ENCODE data around the gene WDR36.

The WDR36 gene

DNA sequence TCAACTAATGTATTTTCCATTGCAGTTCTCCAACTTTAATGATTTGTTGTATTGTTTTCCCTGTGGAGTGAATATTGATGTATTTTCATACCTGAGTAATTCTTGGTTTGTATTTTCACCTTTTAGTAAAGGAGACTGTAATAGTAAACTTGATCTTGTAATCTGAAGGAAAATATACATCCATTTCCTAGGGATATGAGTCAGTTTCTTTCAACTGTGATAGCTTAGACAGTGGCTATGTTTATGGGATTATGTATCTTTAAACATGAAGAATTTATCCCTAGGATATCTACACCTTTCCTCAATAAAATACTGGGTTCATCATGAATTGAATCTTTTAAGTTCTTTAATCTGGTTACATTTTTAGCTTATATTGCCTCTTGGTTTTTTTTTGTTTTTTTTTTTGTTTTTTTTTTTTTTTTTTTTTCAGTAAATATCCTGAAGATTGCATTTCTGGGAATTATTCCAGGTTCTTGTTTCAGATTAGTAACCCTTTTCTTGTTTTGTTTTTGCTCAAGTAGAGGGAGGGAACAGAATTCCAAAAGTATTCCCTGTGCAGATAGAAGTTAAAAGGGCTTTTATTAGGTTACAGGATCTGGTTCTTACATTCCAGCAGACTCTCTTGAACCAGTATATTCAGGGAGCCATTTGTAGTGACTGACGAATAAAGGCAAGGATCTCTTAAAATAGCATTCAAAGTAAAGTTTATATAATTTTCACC is 7.1 kb downstream of the WDR36 start:
- FAIRE-seq = no peak
- no peak for DNase-seq (ENCODE audit: low spot score)

DNA sequence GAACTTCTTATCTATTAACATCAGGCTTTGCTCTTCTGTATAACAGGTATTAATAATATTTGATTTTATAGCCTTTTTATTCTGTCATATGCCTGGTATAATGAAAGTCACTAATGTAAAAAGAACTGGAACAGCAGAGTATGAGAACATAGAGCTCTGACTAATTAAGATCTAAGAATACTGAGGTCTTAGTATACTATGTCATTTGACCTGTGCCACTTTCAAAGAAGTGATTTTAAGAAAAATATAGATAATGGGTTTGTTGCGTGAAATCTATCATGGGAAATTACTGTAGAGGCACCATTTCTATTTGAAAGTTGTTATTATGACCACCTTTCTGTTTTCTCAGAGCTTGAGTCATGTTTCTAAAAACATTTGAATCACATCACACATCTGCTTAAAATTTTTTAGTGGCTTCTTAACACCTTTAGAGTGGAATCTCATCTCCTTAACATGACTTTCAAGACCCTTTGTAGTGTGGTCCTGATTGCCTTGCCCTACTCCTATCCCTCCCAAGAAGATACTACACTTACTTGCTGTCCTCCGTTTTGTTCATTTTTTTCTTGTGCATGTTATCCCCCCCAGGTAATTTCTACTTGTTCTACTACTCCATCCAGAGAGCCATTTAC is 14.3 kb downstream of the WDR36 start:
- DNase-seq (ENCODE audit: low spot score) = no peak

DNA sequence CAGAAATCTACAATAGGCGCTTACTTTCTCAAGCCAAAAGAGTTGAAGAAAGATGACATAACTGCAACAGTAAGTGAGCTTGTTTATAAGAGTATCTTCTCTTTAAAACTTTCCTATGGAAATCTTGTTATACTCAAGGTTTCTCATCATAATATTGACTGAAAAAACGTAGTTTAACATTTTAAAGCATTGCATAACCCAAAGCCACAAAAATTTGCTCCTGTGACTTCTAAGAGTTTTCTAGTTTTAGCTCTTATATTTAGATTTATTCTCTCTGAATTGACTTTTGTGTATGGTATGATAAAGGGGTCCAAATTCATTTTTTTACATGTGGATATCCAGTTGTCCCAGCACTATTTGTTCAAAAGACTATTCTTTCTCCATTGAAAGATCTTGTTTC is 15.2 kb downstream of the WDR36 start:
- FAIRE-seq = no peak
- no peak for DNase-seq (ENCODE audit: low spot score)

More for the DNA sequence above, 14.3 kb downstream of the WDR36 start:
- FAIRE-seq = no peak

DNA sequence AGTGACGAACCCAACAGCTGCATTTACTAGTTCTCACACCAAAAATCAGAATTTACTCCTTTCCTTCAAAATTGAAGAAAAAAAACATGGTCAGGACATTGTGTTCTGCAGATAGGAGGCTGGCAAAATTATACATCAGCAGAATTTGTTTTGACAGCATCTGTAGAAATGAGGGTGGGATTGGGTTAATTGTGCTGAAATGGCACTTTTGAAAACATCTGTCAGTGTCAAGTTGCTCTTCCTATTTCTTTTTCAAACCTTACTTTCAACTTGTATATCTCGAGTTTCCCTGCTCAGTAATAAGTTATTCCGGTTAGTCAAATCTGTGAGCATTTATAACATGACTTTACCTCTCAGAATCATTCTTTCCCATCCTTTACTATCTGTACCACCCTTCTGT is 19.8 kb downstream of the WDR36 start:
- DNase-seq (ENCODE audit: low spot score) = no peak
- no peak for FAIRE-seq

DNA sequence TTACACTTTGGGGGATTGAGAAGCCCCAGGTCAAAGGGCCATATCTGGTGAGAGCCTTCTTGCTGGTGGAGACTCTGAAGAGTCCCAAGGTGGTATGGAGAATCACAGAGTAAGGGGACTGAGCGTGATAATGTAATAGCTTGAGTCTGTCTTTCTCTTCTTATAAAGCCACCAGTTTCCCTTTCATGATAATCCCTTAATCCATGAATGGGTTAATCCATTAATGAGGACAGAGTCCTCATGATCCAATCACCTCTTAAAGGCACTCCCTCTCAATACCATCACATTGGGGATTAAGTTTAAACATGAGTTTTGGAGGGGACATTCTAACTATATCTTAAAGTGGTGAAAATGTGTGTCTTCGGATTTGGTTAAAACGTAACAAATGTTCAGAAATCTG is 21.5 kb downstream of the WDR36 start:
- DNase-seq (ENCODE audit: low spot score) (no peak), FAIRE-seq (no peak)

DNA sequence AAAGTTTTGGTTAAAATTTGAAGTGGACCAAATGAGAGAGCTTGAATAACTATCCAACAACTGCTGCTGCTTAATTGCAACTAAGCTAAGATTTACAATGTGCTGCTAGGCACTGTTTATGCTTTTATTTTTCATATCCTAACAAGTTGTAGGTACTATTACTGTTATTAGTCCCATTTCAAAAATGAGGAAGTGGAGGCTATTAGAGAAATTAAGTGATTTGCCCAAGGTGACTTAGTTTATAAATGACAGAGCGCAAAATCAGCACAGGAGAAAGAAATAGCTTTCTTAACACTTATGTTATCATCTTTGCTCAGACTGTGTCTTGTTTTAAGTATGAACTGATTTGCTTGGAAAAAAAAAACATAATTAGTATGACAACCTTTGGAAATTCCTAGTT is 23.1 kb downstream of the WDR36 start:
- DNase-seq (ENCODE audit: low spot score) (no peak), FAIRE-seq (no peak)

DNA sequence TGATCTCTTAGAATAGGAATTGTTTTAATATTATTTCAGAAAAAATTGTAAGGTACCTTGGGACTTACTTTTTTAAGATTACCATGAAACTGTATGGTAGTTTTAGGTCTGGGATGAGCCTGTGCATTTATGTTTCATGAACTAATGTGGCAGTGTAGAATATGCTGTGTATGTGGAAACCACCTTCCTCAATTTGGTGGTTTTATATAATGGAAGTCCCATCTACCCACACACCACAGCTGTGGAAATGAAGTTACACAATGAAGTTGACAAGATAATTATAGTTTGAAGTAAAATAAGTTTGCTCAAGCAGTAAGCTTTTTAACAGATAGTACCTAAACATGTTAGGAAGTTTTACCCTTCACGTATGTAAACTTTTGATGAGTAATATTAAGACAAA is 24.4 kb downstream of the WDR36 start:
- no peak for FAIRE-seq
- DNase-seq (ENCODE audit: low spot score) = no peak

DNA sequence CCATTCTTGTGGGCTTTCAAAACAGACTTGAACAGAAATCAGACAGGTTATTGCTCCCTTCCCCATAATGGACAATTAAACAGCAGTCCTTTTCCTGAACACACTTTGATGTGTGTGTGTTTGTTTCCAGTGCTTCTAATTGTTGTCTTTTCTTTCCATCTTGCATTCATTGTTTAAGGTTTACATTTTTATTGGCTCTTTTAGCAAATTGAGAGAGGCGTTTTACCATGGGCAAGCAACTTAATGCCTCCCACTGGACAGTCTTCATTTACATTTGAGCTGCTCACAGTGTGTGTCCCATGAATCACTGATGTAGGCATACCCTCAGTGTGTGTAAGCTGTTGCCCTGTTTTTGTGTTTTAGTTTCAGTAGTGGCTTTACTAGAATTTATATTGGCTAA is 25.0 kb downstream of the WDR36 start:
- FAIRE-seq (no peak), DNase-seq (ENCODE audit: low spot score) (no peak)

DNA sequence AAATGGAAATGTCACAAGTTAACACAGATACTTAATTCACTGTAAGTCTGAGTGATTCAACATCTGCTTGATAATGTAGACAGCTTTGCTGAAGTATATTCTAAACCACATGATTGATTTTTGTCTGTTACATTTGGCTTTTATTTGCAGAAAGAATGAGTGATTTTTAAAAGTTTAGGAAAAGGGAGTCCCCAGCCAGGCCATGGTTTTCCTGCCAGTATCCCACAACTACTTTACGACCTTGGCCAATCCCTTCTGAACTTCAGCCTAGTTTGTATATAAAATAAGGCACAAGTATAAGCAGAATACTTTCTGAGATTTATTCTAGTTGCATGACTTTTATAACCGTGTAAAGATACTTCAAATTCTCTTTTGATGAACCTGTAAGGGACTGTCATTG is 27.1 kb downstream of the WDR36 start:
- DNase-seq (ENCODE audit: low spot score) (no peak), FAIRE-seq (no peak)

DNA sequence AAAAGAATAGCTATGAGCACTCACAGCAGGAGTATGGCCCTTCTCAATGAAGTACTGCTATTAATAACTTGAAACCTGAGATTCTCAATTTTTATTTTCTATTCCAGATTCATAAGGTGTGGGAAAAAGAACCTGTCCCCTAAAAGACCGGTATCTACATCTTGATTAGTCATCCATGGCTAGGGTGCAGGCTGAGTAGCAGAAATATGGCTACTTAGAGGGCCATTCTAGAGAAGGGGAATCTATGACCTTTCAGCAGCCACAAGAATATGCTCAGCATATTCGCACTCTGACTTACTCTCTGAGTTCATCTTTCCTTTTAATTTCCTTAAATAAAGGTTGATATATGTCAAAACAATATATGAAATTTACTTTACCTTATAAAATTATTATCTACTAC is 27.7 kb downstream of the WDR36 start:
- FAIRE-seq = no peak
- DNase-seq (ENCODE audit: low spot score) = no peak

DNA sequence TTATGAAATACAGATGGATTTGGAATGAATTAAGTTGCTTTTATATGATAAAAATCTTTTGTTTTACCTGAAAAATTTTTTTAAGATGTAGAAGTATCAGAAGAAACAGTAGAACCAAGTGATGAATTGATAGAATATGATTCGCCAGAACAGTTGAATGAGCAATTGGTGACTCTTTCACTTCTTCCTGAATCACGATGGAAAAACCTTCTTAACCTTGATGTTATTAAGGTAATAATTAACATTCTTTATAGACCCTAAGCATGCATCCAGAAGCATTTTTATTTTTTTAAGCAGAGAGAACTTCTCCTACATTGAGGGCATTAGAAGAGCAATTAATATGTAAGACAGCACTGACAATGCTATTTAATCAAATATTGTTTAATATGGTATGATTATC is 28.8 kb downstream of the WDR36 start:
- DNase-seq (ENCODE audit: low spot score) = no peak
- FAIRE-seq = no peak

DNA sequence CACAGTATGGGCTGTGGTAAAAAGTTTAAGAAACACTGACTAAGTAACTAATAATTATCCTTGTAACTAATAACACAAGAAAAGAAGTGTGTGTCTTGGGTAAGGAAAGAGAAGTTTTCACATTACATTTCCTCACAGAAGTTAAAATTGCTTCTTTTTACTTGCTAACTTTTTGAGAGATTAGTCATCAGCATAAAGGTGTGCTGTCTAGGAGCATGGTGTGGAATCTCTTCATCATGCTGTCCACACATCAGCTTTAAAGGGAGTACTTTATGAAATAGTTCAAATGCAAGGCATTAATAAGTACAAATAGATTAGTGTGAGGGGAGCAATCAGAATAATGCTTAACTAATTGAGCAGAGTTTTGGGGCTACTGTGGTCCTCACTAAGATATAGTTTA is 29.8 kb downstream of the WDR36 start:
- FAIRE-seq (no peak), DNase-seq (ENCODE audit: low spot score) (no peak)

DNA sequence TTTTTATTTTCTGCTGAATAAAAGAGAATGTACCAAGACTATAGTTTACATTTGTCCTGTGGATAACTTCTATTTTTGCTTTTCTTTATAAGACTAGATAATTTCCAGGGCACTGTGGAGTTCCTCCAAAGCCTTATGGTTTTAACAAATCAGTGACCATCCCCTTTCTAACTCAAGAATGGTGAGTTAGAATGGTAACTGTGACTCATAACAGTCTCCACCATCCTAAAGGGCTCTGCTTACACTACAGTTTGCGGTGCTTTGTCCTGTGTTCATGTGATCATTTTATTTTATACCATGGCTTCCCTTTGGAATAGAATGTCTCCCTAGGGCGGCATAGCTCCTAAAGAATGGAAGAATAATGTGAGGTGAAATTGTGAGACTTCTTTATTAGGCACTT is 30.2 kb downstream of the WDR36 start:
- FAIRE-seq = no peak
- DNase-seq (ENCODE audit: low spot score) = no peak

DNA sequence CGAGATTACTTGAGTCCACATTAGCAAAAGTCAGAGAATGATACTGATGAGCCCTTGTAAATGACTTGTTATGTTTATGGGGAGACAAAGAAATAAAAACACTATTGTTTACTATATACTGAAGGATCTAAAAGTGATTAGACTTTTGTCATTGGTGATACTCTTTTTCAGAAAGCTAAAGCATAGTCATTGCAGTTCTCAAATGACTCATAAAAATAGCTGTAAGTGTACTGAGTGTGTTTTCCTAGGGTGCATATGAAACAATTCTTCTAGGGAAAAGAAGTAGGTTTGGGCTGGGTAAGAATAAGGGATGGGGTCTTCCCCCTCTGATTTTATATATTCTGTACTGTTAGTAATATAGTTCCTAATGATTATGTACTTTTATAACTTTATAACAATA is 32.6 kb downstream of the WDR36 start:
- DNase-seq (ENCODE audit: low spot score) = no peak
- no peak for FAIRE-seq

DNA sequence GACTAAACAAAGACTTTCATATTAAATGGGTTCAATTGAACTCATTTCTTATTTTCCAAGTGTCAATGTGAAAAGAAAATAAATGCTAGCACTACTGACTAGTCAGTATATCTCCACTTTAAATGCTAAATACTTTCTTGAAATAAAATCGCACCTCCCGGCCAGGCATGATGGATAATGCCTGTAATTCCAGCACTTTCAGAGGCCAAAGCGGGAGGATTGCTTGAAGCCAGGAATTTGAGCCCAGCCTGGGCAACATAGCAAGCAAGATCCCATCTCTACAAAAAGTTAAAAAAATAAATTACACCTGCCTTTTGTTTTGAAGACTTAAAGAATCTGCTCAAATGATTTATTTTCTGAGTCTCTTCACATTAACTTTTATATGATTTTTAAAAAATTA is 34.7 kb downstream of the WDR36 start:
- no peak for DNase-seq (ENCODE audit: low spot score)
- no peak for FAIRE-seq

DNA sequence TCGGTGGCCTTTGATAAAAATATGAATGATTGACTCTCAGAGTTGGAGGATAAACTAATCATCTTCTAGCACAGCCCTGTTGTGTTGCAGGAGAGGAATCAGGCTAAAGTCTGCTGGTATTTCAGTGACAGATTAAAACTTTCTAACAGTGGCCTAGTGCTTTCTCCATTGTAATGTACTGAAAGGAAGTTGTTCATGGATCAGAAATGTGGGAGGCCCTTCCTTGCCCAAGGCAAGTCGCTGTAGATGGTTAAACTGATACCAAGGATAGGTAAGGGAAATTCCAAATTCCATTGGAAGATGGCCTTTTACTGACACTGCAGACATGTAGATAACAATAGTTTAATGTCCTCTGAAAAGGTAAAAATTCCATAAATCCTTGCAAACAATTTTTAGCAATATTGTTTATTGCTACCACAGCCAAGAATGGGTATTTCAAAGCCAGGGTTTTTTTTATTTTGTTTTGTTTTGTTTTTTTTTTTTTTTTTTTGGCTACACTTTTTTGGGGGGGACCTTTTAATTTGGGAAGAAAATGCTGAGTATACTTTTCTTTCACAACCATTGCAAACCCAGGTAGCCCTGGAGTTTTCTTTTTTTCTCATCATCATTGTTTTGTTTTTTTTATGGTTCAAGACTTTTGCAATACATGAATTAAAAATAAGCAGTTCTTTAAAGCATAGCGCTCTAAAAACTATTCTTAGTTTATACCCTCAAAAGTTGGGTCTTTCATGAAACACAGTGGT is 35.5 kb downstream of the WDR36 start:
- FAIRE-seq (no peak), DNase-seq (ENCODE audit: low spot score) (no peak)

DNA sequence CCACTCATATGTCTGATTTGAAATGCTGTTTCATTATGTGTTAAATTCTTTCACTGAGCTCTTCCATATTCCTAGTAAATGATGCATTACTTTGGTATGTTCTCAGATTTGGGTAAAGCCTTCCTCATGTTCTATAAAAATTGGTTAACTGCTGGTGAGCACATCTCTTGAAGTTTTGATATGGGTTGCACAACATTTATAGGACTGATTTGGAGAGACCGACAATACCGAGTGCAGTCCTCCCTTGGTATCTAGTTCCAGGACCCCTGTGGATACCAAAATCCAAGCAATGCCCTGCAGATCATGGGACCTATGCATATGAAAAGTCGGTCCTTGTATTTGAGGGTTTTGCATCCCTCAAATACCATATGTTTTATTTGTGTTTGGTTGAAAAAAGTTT is 37.8 kb downstream of the WDR36 start:
- no peak for FAIRE-seq

DNA sequence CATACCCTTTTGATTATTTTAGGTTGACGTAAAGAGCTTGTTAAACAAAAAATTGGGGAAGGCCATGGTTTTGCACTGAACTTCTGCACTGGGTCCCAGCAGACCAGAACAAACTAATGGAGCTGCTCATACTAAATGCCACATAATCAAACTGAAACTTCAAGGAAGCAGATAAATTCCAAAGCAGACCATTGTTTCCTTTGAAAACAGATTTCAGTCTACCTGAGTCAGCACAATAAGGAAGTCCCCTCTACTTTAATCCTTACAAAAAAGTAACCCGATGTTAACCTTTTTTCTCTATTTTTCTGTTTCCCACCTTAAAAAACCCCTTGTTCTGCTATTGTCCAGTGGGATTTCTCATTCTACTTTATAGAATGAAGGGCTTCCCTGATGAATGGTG is 39.2 kb downstream of the WDR36 start:
- DNase-seq (ENCODE audit: low spot score) (no peak), FAIRE-seq (no peak)

More for the DNA sequence above, 37.8 kb downstream of the WDR36 start:
- no peak for DNase-seq (ENCODE audit: low spot score)

DNA sequence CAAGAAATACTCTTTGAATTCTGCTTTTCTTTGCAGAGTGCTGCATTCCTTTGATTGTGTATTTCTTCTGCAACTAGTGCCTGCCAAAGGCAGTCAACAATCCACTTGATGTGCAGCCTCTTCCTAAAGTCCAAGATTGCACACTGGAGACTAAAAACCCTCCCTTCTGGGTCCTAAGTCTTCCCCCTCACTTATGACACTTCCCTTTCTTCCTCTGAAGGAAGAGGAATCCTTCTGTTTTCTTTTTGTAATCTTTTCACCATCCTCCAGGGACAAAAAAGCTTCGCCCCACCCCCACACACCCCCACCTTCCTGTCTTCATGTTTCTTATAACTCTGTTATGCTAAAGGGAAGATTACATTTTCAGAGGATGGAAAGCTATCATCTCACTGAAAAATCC is 39.9 kb downstream of the WDR36 start:
- FAIRE-seq (no peak), DNase-seq (ENCODE audit: low spot score) (no peak)

DNA sequence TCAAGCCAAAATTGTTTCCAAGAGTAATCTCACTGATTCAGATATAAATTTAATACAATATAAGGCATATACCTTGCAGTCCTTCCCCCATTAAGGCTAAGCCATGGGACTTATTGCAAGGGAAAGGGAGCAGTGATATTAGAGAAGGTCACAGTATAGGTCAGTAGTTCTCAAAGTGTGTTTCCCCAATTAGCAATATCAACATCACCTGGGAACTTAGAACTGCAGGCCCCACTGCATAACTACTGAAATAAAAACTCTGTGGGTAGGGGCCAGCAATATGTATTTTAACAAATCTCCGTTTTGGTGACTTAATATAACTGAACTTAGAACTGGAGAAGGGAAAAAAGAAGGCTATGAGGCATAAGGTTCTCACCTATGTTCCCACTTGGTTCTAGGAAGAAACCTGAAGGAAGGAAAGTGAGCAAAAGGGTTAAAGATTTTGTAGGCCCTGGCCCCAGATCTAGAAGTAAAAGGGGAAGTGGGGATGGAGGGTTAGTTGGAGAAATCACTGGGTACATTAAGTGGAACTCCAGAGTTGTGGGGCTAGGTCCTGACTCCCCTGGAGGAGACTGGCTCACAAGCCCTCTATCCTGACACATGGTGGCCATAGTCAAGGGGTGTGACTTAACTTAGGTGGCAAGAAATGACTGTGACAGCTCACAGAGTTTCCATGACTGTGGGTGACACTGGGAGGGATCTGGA is 40.7 kb downstream of the WDR36 start:
- no peak for FAIRE-seq
- no peak for DNase-seq (ENCODE audit: low spot score)

DNA sequence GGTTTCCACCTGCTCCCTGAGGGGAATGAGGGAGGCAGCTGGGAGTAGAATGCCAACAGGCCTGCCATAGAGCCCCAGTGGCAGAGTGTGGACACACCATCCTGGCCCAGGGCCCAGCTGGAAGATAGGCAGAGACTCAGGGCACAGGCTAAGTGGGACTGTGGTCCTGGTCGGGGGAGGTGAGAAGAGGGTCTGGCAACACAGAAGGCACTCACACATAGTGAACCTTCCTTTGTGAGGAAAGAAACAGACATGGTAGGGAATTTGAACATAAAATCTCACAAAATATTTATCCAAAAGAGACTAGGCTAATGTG is 41.2 kb downstream of the WDR36 start:
- DNase-seq (ENCODE audit: low spot score) (peak; percentile 7), FAIRE-seq (no peak)

DNA sequence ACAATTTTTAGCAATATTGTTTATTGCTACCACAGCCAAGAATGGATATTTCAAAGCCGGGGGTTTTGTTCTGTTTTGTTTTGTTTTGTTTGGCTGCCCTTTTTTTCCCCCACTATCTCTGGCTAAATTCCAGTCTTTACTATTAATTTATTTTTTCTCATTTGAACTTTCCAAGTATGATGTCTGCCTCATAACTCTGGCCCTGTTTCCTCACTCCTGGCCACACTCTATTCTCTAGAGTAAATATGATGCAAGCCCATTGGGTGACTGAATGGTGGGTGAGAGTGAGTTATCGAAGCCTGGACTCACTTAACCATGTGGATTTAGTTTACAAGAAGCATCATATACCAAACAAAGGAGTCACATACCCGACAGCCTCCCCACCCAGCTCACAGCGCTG is 41.9 kb downstream of the WDR36 start:
- DNase-seq (ENCODE audit: low spot score) = no peak
- no peak for FAIRE-seq

All from urothelium cell line (cell line).